ENCODE results near the gene TMEM163. TPM values are rescaled to one million over a fixed set of nuclear protein-coding genes. Genes with fewer than 3 reads are reported as not detected.

TMEM163 gene
- polyA plus RNA-seq, 3 donors = 0.01 TPM; not detected in 2

DNA sequence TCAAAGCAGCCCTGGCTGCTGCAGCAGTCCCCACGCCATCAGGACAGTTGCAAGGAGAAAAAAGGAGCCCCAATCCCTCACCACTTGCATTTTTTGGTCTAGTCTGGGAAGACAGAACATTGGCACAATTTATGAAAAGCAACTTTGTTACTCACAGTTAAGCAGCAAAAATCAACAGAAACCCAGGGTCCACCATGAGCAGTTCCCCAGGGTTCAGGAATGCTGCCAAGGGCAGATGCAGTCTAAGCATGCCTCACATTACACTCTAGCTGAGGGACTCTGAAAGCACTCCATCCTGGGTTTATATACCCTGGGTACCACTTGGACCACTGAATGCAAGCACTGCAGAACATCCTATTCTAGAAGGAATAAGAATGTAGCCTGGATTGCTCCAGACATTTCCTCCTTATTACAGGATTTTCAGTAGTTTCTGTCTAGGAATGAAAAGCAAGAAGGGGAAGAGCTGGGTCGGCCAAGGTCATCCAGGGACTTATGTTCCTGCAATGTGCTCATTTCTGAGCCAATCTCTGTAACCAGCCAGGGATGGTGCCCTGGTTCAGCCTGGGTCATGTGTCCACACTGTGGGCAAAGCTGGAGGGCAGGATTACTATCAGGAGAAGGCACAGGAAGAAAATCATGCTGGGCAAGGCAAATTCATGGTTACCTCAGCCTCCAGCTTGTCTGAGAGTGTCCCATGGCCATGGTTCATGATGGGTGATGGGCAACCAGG lies 19.5 kb upstream of the TMEM163 start:
- peaks cover 54% of the 10 kb centered on the region for H3K4me1 Mint-ChIP-seq
- H3K27me3 Mint-ChIP-seq (ENCODE audit: low read depth in 3 of 3) = peaks cover 0 to 5% (median 0%) of the 10 kb centered on the region in 3 donors
- H4K20me1 ChIP-seq (ENCODE audit: insufficient read depth, low read length) = no peaks in the 10 kb centered on the region
- no peaks in the 10 kb centered on the region for H3K9me3 Mint-ChIP-seq
- peak overlapping the region in 1 of 2 donors; percentile 35 for H3K4me3 Mint-ChIP-seq
- no peaks in the 10 kb centered on the region for H3K27me3 ChIP-seq (ENCODE audit: control insufficient read depth in 2 of 2, insufficient read depth in 2 of 2, low read length in 2 of 2)
- no peak overlapping the region for H2AFZ ChIP-seq (ENCODE audit: insufficient read depth, low read depth, low read length, poor library complexity, severe bottlenecking)
- DNase-seq = peak in 2 of 3 donors; percentile 24 to 29
- peak overlapping the region; percentile 74 to 91 for H3K27ac ChIP-seq (ENCODE audit: low read depth in 1 of 2, low read length in 2 of 2)
- peaks cover 0 to 5% of the 10 kb centered on the region in 2 donors for H3K36me3 Mint-ChIP-seq
- no peak overlapping the region for H3K4me2 ChIP-seq (replicated peaks; ENCODE audit: extremely low read depth, low read length, poor library complexity, severe bottlenecking)
- H3K79me2 ChIP-seq (ENCODE audit: insufficient read depth, low read length) = no peaks in the 10 kb centered on the region
- intact Hi-C loops (cut with micrococcal nuclease) = loop anchor here in 1 of 2 donors (10.0 kb wide), 1 partner anchor 176 kb away; the partner anchor contains the start of gene CCNT2
- TF ChIP-seq, protein P1, sequence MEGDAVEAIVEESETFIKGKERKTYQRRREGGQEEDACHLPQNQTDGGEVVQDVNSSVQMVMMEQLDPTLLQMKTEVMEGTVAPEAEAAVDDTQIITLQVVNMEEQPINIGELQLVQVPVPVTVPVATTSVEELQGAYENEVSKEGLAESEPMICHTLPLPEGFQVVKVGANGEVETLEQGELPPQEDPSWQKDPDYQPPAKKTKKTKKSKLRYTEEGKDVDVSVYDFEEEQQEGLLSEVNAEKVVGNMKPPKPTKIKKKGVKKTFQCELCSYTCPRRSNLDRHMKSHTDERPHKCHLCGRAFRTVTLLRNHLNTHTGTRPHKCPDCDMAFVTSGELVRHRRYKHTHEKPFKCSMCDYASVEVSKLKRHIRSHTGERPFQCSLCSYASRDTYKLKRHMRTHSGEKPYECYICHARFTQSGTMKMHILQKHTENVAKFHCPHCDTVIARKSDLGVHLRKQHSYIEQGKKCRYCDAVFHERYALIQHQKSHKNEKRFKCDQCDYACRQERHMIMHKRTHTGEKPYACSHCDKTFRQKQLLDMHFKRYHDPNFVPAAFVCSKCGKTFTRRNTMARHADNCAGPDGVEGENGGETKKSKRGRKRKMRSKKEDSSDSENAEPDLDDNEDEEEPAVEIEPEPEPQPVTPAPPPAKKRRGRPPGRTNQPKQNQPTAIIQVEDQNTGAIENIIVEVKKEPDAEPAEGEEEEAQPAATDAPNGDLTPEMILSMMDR (IDR thresholded peaks at IDR 0.05) = no peak
- H3K27ac Mint-ChIP-seq = peak overlapping the region; percentile 94 to 97 (median 95)
- H3K9me3 ChIP-seq (replicated peaks in 1 of 2; ENCODE audit: control insufficient read depth in 1 of 2, insufficient read depth in 1 of 2, low read length in 2 of 2) = no peaks in the 10 kb centered on the region
- H3K36me3 ChIP-seq (replicated peaks in 1 of 2; ENCODE audit: control insufficient read depth in 1 of 2, insufficient read depth in 2 of 2, low read length in 2 of 2) = no peaks in the 10 kb centered on the region
- H3K4me1 ChIP-seq (ENCODE audit: control insufficient read depth in 1 of 2, insufficient read depth in 2 of 2, low read length in 2 of 2) = peaks cover 54 to 56% of the 10 kb centered on the region in 2 donors
- WGBS (ENCODE audit: insufficient coverage) = 73% methylated on average over 2 of the region's 2 CpGs
- no peak overlapping the region for H3K9ac ChIP-seq (ENCODE audit: insufficient read depth, low read length, poor library complexity, severe bottlenecking)
- H3K4me3 ChIP-seq (replicated peaks in 1 of 3; ENCODE audit: low read depth in 2 of 3, low read length in 3 of 3) = no peak overlapping the region

DNA sequence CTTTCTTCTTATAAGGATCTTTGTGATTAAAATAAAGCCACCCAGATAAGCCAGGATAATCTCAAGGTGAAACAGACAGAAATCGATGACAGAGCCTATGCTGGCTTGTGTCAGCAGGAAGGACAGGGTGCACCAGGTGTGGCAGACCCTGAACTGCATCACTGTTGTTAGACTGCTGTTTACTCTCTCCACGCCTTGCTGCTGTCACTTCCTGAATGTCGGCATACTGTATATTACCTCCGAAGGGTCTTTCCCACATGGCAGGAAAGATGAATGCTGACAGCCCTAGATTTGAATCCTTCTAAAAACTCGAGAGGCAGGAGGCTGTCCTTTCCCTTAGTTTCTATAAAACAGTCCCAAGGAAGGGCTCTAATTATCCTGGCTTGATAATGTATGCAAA lies 18.9 kb upstream of the TMEM163 start:
- no peak overlapping the region for H3K9ac ChIP-seq (ENCODE audit: insufficient read depth, low read length, poor library complexity, severe bottlenecking)
- H3K27ac ChIP-seq (ENCODE audit: low read depth in 1 of 2, low read length in 2 of 2) = no peak overlapping the region
- no peak overlapping the region for H3K4me2 ChIP-seq (replicated peaks; ENCODE audit: extremely low read depth, low read length, poor library complexity, severe bottlenecking)

More for the DNA sequence above, 18.9 kb upstream of the TMEM163 start:
- H3K9me3 ChIP-seq (replicated peaks in 1 of 2; ENCODE audit: control insufficient read depth in 1 of 2, insufficient read depth in 1 of 2, low read length in 2 of 2) = no peaks in the 10 kb centered on the region
- DNase-seq = peak in 1 of 3 donors; percentile 33
- no peaks in the 10 kb centered on the region for H3K36me3 ChIP-seq (replicated peaks in 1 of 2; ENCODE audit: control insufficient read depth in 1 of 2, insufficient read depth in 2 of 2, low read length in 2 of 2)
- H3K36me3 Mint-ChIP-seq = peaks cover 0 to 5% of the 10 kb centered on the region in 2 donors
- peaks cover 54 to 56% of the 10 kb centered on the region in 2 donors for H3K4me1 ChIP-seq (ENCODE audit: control insufficient read depth in 1 of 2, insufficient read depth in 2 of 2, low read length in 2 of 2)
- intact Hi-C loops (cut with micrococcal nuclease) = loop anchor here in 1 of 2 donors (10.0 kb wide), 1 partner anchor 177 kb away; the partner anchor contains the start of gene CCNT2
- no peaks in the 10 kb centered on the region for H3K79me2 ChIP-seq (ENCODE audit: insufficient read depth, low read length)
- no peak overlapping the region for H3K4me3 Mint-ChIP-seq
- H4K20me1 ChIP-seq (ENCODE audit: insufficient read depth, low read length) = no peaks in the 10 kb centered on the region
- peak overlapping the region in 5 of 7 donors; percentile 3 to 97 (median 86) for H3K27ac Mint-ChIP-seq
- H2AFZ ChIP-seq (ENCODE audit: insufficient read depth, low read depth, low read length, poor library complexity, severe bottlenecking) = no peak overlapping the region
- peaks cover 54% of the 10 kb centered on the region for H3K4me1 Mint-ChIP-seq
- TF ChIP-seq, protein P1 (IDR thresholded peaks at IDR 0.05) = no peak
- H3K4me3 ChIP-seq (replicated peaks in 1 of 3; ENCODE audit: low read depth in 2 of 3, low read length in 3 of 3) = no peak overlapping the region
- no peaks in the 10 kb centered on the region for H3K9me3 Mint-ChIP-seq
- WGBS (ENCODE audit: insufficient coverage) = 89% methylated on average over 4 of the region's 5 CpGs
- H3K27me3 Mint-ChIP-seq (ENCODE audit: low read depth in 3 of 3) = peaks cover 0 to 5% (median 0%) of the 10 kb centered on the region in 3 donors
- H3K27me3 ChIP-seq (ENCODE audit: control insufficient read depth in 2 of 2, insufficient read depth in 2 of 2, low read length in 2 of 2) = no peaks in the 10 kb centered on the region
